ENCODE results near the gene ATP5ME.

- TF ChIP-seq CTCF (IDR thresholded peaks at IDR 0.05) (no peak), POLR2A (IDR thresholded peaks at IDR 0.05) (no peak)
Observed at GRCh38 chr4:623914-624566, 50.0 kb downstream of the ATP5ME start.

All from body of pancreas (tissue), 4 donors.